ENCODE results near the gene ARMC9. TPM values are rescaled to one million over a fixed set of nuclear protein-coding genes. Genes with fewer than 3 reads are reported as not detected.

The ARMC9 gene
- total and polyA plus RNA-seq, 2 of the 13 experiments (the other 11 are each of a cell fraction or from before 2014, with no cell fraction given): 9.1 to 12.8 TPM

DNA sequence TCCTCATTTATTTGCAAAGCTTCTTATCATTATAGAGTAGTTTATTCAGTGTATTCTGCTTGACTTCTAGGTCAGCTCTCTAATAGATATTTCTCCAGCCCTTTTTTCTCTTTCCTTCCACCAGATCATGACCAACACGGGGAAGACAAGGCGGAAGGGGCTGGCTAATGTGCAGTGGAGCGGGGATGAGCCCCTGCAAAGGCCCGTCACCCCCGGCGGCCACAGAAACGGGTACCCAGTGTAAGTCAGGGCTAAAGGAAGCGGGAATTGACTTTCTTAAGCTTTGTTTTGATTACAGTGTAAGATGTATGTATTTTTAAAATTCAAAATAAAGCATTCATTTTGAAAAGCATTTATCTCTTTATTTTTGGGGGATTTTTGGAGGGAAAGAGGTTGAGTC, 146.4 kb downstream of the ARMC9 start:
- H3K4me3 ChIP-seq (replicated peaks in 1 of 3; ENCODE audit: insufficient read depth in 1 of 3, low read depth in 2 of 3, low read length in 3 of 3): no peak overlapping the region
- CTCF ChIA-PET (ENCODE audit: low intra/inter-chr PET ratio, low total read pairs): no interaction called here
- FAIRE-seq (no peak), ATAC-seq (no peak), DNase-seq (ENCODE audit: low spot score) (no peak)
- WGBS (ENCODE audit: low lambda C conversion rate): 94% methylated on average over 8 of the region's 8 CpGs
- no peaks in the 10 kb centered on the region for H3K27me3 ChIP-seq (ENCODE audit: control insufficient read depth in 1 of 2, insufficient read depth in 2 of 2, low read length in 2 of 2)
- in situ Hi-C loops (cut with HindIII; ENCODE audit: extremely low pct_ligation_motif_present, low pct_unique_long_range_greater_than_20kb) (no loop called here), intact Hi-C loops (cut with micrococcal nuclease; ENCODE audit: unreplicated experiment) (loop anchor here (5.0 kb wide), 1 partner anchor 1217 kb away; no protein-coding TSS in a partner anchor)
- H2AFZ ChIP-seq (ENCODE audit: low read length): no peak overlapping the region
- no peaks in the 10 kb centered on the region for H3K79me2 ChIP-seq (ENCODE audit: insufficient read depth, low read length)
- POLR2A ChIA-PET: no interaction called here
- no peak overlapping the region for H3K9ac ChIP-seq (ENCODE audit: insufficient read depth, low read depth, low read length)
- BruUV-seq (replicated peaks): no TSS peak
- TF ChIP-seq ZNF224 (CRISPR knock-in tag; IDR thresholded peaks at IDR 0.05) (no peak), TP53 (CRISPR knock-in tag; conservative IDR thresholded peaks at IDR 0.05) (no peak), ZNF709 (CRISPR knock-in tag; IDR thresholded peaks at IDR 0.05) (no peak), FOXK1 (CRISPR knock-in tag; IDR thresholded peaks at IDR 0.05; ENCODE audit: borderline replicate concordance, low read depth) (no peak), NPAS2 (CRISPR knock-in tag; IDR thresholded peaks at IDR 0.05; ENCODE audit: borderline replicate concordance) (no peak), BCLAF1 (IDR thresholded peaks at IDR 0.05) (no peak), ZIK1 (CRISPR knock-in tag; IDR thresholded peaks at IDR 0.05; ENCODE audit: borderline replicate concordance, low read depth) (no peak), ZNF556 (CRISPR knock-in tag; IDR thresholded peaks at IDR 0.05; ENCODE audit: borderline replicate concordance) (no peak), HDAC2 (CRISPR knock-in tag; IDR thresholded peaks at IDR 0.05) (no peak), U2AF1 (optimal IDR thresholded peaks at IDR 0.05; ENCODE audit: low read depth, low read length) (no peak), KLF15 (CRISPR knock-in tag; IDR thresholded peaks at IDR 0.05; ENCODE audit: borderline replicate concordance) (no peak), LCORL (IDR thresholded peaks at IDR 0.05) (no peak), LCORL (CRISPR knock-in tag; IDR thresholded peaks at IDR 0.05) (no peak), MTF1 (CRISPR knock-in tag; IDR thresholded peaks at IDR 0.05) (no peak)
- TF ChIP-seq, protein P1, sequence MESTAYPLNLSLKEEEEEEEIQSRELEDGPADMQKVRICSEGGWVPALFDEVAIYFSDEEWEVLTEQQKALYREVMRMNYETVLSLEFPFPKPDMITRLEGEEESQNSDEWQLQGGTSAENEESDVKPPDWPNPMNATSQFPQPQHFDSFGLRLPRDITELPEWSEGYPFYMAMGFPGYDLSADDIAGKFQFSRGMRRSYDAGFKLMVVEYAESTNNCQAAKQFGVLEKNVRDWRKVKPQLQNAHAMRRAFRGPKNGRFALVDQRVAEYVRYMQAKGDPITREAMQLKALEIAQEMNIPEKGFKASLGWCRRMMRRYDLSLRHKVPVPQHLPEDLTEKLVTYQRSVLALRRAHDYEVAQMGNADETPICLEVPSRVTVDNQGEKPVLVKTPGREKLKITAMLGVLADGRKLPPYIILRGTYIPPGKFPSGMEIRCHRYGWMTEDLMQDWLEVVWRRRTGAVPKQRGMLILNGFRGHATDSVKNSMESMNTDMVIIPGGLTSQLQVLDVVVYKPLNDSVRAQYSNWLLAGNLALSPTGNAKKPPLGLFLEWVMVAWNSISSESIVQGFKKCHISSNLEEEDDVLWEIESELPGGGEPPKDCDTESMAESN (CRISPR knock-in tag; conservative IDR thresholded peaks at IDR 0.05): no peak
- TF ChIP-seq, protein P2, sequence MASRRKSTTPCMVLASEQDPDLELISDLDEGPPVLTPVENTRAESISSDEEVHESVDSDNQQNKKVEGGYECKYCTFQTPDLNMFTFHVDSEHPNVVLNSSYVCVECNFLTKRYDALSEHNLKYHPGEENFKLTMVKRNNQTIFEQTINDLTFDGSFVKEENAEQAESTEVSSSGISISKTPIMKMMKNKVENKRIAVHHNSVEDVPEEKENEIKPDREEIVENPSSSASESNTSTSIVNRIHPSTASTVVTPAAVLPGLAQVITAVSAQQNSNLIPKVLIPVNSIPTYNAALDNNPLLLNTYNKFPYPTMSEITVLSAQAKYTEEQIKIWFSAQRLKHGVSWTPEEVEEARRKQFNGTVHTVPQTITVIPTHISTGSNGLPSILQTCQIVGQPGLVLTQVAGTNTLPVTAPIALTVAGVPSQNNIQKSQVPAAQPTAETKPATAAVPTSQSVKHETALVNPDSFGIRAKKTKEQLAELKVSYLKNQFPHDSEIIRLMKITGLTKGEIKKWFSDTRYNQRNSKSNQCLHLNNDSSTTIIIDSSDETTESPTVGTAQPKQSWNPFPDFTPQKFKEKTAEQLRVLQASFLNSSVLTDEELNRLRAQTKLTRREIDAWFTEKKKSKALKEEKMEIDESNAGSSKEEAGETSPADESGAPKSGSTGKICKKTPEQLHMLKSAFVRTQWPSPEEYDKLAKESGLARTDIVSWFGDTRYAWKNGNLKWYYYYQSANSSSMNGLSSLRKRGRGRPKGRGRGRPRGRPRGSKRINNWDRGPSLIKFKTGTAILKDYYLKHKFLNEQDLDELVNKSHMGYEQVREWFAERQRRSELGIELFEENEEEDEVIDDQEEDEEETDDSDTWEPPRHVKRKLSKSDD (CRISPR knock-in tag; IDR thresholded peaks at IDR 0.05; ENCODE audit: low read depth): no peak
- TF ChIP-seq, protein P3, sequence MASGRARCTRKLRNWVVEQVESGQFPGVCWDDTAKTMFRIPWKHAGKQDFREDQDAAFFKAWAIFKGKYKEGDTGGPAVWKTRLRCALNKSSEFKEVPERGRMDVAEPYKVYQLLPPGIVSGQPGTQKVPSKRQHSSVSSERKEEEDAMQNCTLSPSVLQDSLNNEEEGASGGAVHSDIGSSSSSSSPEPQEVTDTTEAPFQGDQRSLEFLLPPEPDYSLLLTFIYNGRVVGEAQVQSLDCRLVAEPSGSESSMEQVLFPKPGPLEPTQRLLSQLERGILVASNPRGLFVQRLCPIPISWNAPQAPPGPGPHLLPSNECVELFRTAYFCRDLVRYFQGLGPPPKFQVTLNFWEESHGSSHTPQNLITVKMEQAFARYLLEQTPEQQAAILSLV (CRISPR knock-in tag; IDR thresholded peaks at IDR 0.05; ENCODE audit: borderline replicate concordance): no peak
- no peaks in the 10 kb centered on the region for H3K36me3 ChIP-seq (replicated peaks in 1 of 2; ENCODE audit: control insufficient read depth in 1 of 2, insufficient read depth in 2 of 2, low read length in 2 of 2)
- 0 out of 2 replicates have a peak, but pooled peaks cover 4% of the 10 kb centered on the region for H3K4me1 ChIP-seq (ENCODE audit: insufficient read depth, low read length)
- no peak overlapping the region for H3K27ac ChIP-seq (ENCODE audit: extremely low read length, insufficient read depth, low read length)
- H3K9me3 ChIP-seq (ENCODE audit: low read length): no peaks in the 10 kb centered on the region
- H4K20me1 ChIP-seq (ENCODE audit: insufficient read depth, low read length): no peaks in the 10 kb centered on the region
- no peak overlapping the region for H3K4me2 ChIP-seq (ENCODE audit: low read depth, low read length)

Measured in HepG2 (cell line).